ENCODE measurements around the gene PDE3B.
"Not testable (repeated sequence)": the region's sequence is repeated elsewhere in the genome, so short reads cannot be mapped to it uniquely, and the experiment has no call there.

Gene PDE3B

GRCh38 chr11:14803846-14804245 lies 160.2 kb downstream of the PDE3B start:
- DNase-seq (ENCODE audit: low read depth in 3 of 3, low spot score in 1 of 3), result no peak

GRCh38 chr11:14809466-14809865 lies 165.9 kb downstream of the PDE3B start:
- no peak for DNase-seq (ENCODE audit: low read depth in 3 of 3, low spot score in 1 of 3)

DNA sequence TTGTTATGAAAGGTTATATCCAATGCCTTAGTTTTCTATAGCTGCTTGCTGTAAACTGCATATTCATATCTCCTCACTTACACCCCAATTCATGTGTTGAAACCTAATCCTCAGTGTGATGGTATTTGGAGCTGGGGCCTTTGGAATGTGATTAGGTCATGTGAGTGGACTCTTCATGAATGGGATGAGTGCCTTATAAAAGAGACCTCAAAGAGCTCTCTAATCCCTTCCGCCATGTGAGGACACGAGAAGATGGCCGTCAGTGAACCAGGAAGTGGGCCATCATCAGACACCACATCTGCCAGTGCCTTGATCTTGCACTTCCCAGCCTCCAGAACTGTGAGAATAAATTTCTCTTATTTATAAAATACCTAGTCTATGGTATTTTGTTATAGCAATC lies 169.2 kb downstream of the PDE3B start:
- DNase-seq (ENCODE audit: low read depth in 3 of 3, low spot score in 1 of 3), result no peak

- DNase-seq (ENCODE audit: low read depth in 3 of 3, low spot score in 1 of 3), result no peak
Observed at GRCh38 chr11:14813516-14813915, 169.9 kb downstream of the PDE3B start.

- DNase-seq (ENCODE audit: low read depth in 3 of 3, low spot score in 1 of 3), result no peak
Observed at GRCh38 chr11:14818779-14819178, 175.2 kb downstream of the PDE3B start.

DNA sequence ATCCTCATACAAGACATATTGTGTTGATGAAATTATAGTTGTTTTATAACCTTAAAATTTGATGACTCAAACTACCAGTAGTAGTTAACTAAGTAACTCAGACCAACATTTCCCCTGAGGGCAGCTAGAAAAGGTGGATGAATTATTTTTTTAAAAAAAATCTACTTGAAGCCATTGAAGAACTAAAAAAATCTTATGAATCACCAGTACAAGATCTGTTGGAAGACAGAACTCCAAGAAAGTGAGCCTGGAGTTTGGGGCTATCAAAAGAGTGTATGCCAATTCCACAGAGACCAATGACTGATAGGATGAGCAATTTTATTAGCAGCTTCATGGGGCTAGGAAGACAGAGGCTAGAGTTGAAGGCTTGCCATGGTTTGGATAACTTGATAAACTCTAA lies 176.0 kb downstream of the PDE3B start:
- DNase-seq (ENCODE audit: low read depth in 3 of 3, low spot score in 1 of 3), result no peak

DNA sequence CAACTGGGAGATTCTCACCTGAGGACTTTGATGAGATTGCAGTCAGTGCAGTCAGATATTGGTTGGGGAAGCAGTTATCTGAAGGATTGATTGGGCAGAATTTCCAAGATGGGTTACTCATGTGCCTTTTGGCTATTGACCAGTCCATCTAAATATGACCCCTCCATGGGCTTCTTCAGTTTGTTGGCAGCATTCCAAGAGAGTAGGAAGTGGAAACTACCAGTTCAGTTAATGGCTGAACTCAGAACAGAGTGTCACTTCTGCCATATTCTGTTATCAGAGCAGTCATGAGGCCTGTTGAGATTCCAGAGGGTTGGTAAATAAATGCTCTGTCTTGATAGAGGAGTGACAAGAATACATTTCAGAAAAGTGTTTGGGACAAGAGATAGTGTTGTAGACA lies 177.4 kb downstream of the PDE3B start:
- DNase-seq (ENCODE audit: low read depth in 3 of 3, low spot score in 1 of 3), result no peak

- no peak for DNase-seq (ENCODE audit: low read depth in 3 of 3, low spot score in 1 of 3)
Observed at GRCh38 chr11:14826600-14826999, 183.0 kb downstream of the PDE3B start.

DNA sequence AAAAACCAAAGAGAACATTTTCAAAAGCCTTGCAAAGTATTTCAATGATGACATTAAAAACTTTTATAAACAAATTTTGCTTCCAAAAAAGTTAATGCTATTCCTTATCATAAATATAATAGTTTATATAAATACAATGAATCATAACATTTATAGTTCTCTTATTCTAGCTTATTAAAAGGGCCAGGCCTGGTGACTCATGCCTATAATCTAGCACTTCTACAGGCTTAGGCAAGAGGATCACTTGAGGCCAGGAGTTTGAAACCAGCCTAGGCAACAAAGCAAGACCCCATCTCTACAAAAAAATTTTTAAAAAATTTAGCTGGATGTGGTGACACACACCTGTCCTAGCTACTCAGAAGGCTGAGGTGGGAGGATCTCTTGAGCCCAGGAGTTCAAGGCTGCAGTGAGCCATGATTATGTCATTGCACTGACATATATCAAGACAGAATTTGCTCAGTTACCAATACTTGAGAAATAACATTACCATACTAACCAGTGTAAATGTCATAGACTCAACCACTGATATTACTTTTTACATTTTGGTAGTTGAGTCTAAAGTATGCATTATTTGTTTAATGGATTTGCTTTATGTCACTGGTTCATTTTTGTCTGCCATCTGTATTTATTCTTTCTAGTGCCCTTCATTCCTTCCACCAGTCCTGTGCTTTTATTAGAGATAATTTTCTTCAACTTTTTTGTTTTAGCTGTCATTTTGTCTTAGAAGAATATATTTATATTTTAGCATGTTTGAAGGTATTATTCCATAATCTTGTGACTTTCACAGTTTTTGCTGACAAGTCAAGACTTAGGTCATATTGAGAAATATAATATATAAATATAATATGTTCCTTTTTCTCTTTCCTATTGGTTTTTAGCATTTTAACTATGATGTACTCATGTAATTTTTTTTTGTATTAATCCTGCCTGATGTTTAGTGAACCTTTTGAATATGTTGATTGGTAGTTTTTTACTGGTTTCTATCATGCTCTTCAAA lies 192.2 kb downstream of the PDE3B start:
- DNase-seq (ENCODE audit: low read depth in 3 of 3, low spot score in 1 of 3), result no peak

GRCh38 chr11:14842002-14842401 lies 198.4 kb downstream of the PDE3B start:
- DNase-seq (ENCODE audit: low read depth in 3 of 3, low spot score in 1 of 3), result no peak

- no peak for DNase-seq (ENCODE audit: low read depth in 3 of 3, low spot score in 1 of 3)
Observed at GRCh38 chr11:14852571-14853177, 209.1 kb downstream of the PDE3B start.

- DNase-seq (ENCODE audit: low read depth in 3 of 3, low spot score in 1 of 3), result no peak
Observed at GRCh38 chr11:14854057-14854456, 210.5 kb downstream of the PDE3B start.

GRCh38 chr11:14855890-14856289 lies 212.3 kb downstream of the PDE3B start:
- no peak for DNase-seq (ENCODE audit: low read depth in 3 of 3, low spot score in 1 of 3)

DNA sequence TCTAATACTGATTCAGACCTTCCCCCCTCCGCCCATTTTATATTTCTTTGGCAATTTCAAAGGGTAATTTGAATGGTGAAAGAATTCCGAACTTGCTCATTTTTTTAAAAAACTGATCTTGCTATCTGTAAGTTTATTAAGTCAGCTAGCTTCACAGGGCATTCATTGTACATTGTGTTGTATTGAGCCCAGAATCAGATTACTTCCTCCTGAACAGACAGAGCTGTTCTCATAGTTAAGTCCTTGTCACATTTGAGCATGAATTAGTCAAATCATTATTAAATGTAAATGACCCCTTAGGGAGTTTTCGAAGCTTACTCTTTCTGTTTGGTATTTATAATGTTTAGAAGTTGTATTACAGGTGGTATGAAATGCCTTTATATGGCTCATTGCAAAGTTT lies 214.0 kb downstream of the PDE3B start:
- DNase-seq (ENCODE audit: low read depth in 3 of 3, low spot score in 1 of 3), result no peak

GRCh38 chr11:14858404-14858803 lies 214.8 kb downstream of the PDE3B start:
- no peak for DNase-seq (ENCODE audit: low read depth in 3 of 3, low spot score in 1 of 3)

GRCh38 chr11:14860511-14860910 lies 216.9 kb downstream of the PDE3B start:
- no peak for DNase-seq (ENCODE audit: low read depth in 3 of 3, low spot score in 1 of 3)

DNA sequence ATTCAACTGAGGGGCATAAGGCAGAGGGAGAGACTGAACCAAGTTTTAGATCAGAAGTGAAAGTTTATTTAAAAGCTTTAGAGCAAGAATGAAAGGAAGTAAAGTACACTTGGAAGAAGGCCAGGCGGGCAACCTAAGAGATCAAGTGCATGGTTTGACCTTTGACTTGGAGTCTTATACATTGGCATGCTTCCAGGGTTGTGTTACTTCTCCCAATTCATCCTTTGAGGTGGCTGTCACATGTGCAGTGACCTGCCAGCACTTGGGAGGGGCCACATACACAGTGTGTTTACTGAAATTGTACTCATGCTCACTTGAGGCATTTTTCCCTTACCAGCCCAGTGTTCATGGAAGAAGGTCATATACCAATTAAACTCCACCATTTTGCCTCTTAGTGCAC lies 218.1 kb downstream of the PDE3B start:
- no peak for DNase-seq (ENCODE audit: low read depth in 3 of 3, low spot score in 1 of 3)

- not testable (repeated sequence) for DNase-seq (ENCODE audit: low read depth in 3 of 3, low spot score in 1 of 3)
Observed at GRCh38 chr11:14863775-14864174, 220.2 kb downstream of the PDE3B start.

DNA sequence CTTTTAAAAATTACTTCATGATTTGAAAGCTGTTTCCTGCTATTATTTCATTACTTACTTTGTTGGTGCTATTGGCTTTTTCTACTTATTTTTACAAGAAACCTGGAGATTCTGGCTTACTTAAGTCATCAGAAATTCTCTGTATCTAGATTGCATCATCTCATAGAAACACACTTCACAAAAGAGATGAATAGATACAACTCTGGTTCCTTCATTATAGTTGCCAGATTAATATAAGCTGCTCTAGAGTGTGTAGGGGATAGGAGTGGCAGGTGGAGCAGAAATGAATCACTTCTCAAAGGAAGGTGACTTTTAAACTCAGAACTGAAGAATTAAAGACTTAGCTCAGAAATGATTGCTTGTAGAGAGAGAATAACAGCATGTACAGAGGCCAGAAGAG lies 228.4 kb downstream of the PDE3B start:
- DNase-seq (ENCODE audit: low read depth in 3 of 3, low spot score in 1 of 3), result no peak

- DNase-seq (ENCODE audit: low read depth in 3 of 3, low spot score in 1 of 3), result no peak
Observed at GRCh38 chr11:14873632-14874031, 230.0 kb downstream of the PDE3B start.

- no peak for DNase-seq (ENCODE audit: low read depth in 3 of 3, low spot score in 1 of 3)
Observed at GRCh38 chr11:14875163-14875562, 231.6 kb downstream of the PDE3B start.

DNA sequence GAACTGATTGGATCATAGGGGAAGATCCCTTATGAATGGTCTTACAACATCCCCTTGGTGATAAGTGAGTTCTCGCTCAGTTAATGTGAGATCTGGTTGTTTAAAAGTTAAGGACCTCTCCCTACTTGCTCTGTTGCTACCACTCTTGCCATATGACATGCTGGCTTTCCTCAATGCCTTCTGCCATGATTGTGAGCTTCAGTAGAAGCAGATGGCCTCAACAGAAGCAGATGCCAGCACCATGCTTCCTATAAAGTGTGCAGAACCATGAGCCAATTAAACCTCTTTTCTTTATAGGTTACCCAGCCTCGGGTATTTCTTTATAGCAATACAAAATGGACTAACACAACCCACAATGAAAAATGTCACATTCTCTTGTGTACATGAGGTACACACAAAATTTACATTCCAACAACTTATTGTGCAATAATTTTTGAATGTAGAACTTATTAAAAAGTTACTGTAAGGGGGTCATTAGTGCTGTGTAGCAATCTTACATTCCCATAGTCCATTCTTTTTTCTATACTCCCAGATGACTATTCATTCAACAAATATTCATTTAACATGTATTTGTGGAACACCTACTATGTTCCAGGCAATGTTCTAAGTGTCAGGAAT lies 238.1 kb downstream of the PDE3B start:
- DNase-seq (ENCODE audit: low read depth in 3 of 3, low spot score in 1 of 3), result no peak
